ENCODE measurements around the gene MACROD2. TPM values are rescaled to one million over a fixed set of nuclear protein-coding genes. Genes with fewer than 3 reads are reported as not detected.
A peak's percentile ranks its signal among the peaks of the same experiment; 100 is the strongest.

Gene MACROD2
- polyA plus RNA-seq, 1 donor (not counting 4 experiments of a cell fraction or from before 2014, with no cell fraction given) = 0.71 TPM

GRCh38 chr20:14375416-14375985 is 380.2 kb downstream of the MACROD2 start:
- Histone ChIP-seq H2AFZ (ENCODE audit: control insufficient read depth, low read length) (no peak overlapping the region), H3K4me1 (ENCODE audit: control insufficient read depth, extremely low read depth, insufficient read depth, low read length) (no peaks in the 10 kb centered on the region), H3K79me2 (ENCODE audit: control insufficient read depth, insufficient read depth, low read length) (no peaks in the 10 kb centered on the region), H3K36me3 (ENCODE audit: control insufficient read depth in 2 of 2, extremely low read depth in 1 of 2, insufficient read depth in 2 of 2, low read length in 2 of 2) (no peaks in the 10 kb centered on the region), H3K4me3 (ENCODE audit: control insufficient read depth in 2 of 3, extremely low read depth in 1 of 3, insufficient read depth in 2 of 3, low read depth in 1 of 3, low read length in 3 of 3) (no peak overlapping the region), H3K9me3 (ENCODE audit: control insufficient read depth, low read depth, low read length) (no peaks in the 10 kb centered on the region), H3K27ac (ENCODE audit: control insufficient read depth, insufficient read depth, low read length) (no peak overlapping the region), H3K27me3 (ENCODE audit: control insufficient read depth, extremely low read depth, insufficient read depth, low read length) (no peaks in the 10 kb centered on the region), H3K9ac (ENCODE audit: control insufficient read depth, extremely low read depth, insufficient read depth, low read length) (no peak overlapping the region), H3K9me1 (ENCODE audit: control insufficient read depth, extremely low read depth, insufficient read depth, low read length) (no peaks in the 10 kb centered on the region), H3K4me2 (ENCODE audit: control insufficient read depth, extremely low read depth, insufficient read depth, low read depth, low read length) (no peak overlapping the region), H4K20me1 (ENCODE audit: control insufficient read depth, extremely low read depth, insufficient read depth, low read length) (no peaks in the 10 kb centered on the region)
- FAIRE-seq = peak; percentile 46
- dilution Hi-C loops (cut with MboI; ENCODE audit: extremely low pct_ligation_motif_present, low sequenced_read_pairs) = no loop called here
- TF ChIP-seq EZH2 (IDR thresholded peaks at IDR 0.05; ENCODE audit: low read length) = no peak
- TF ChIP-seq, protein P1, sequence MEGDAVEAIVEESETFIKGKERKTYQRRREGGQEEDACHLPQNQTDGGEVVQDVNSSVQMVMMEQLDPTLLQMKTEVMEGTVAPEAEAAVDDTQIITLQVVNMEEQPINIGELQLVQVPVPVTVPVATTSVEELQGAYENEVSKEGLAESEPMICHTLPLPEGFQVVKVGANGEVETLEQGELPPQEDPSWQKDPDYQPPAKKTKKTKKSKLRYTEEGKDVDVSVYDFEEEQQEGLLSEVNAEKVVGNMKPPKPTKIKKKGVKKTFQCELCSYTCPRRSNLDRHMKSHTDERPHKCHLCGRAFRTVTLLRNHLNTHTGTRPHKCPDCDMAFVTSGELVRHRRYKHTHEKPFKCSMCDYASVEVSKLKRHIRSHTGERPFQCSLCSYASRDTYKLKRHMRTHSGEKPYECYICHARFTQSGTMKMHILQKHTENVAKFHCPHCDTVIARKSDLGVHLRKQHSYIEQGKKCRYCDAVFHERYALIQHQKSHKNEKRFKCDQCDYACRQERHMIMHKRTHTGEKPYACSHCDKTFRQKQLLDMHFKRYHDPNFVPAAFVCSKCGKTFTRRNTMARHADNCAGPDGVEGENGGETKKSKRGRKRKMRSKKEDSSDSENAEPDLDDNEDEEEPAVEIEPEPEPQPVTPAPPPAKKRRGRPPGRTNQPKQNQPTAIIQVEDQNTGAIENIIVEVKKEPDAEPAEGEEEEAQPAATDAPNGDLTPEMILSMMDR (optimal IDR thresholded peaks at IDR 0.05 in 1 of 3, IDR thresholded peaks at IDR 0.05 in 1 of 3, conservative IDR thresholded peaks at IDR 0.05 in 1 of 3; ENCODE audit: extremely low read depth in 1 of 3, insufficient read depth in 2 of 3, low read length in 3 of 3) = no peak
- DNase-seq (ENCODE audit: low read depth, low spot score) = no peak

GRCh38 chr20:14378326-14378725 is 383.0 kb downstream of the MACROD2 start:
- no peaks in the 10 kb centered on the region for H3K4me1 ChIP-seq (ENCODE audit: control insufficient read depth, extremely low read depth, insufficient read depth, low read length)
- FAIRE-seq (no peak), DNase-seq (ENCODE audit: low read depth, low spot score) (no peak)
- no peaks in the 10 kb centered on the region for H3K27me3 ChIP-seq (ENCODE audit: control insufficient read depth, extremely low read depth, insufficient read depth, low read length)
- TF ChIP-seq, protein P1 (optimal IDR thresholded peaks at IDR 0.05 in 1 of 3, IDR thresholded peaks at IDR 0.05 in 1 of 3, conservative IDR thresholded peaks at IDR 0.05 in 1 of 3; ENCODE audit: extremely low read depth in 1 of 3, insufficient read depth in 2 of 3, low read length in 3 of 3) = no peak
- no peak for TF ChIP-seq EZH2 (IDR thresholded peaks at IDR 0.05; ENCODE audit: low read length)
- H3K4me2 ChIP-seq (ENCODE audit: control insufficient read depth, extremely low read depth, insufficient read depth, low read depth, low read length) = no peak overlapping the region
- no peaks in the 10 kb centered on the region for H3K36me3 ChIP-seq (ENCODE audit: control insufficient read depth in 2 of 2, extremely low read depth in 1 of 2, insufficient read depth in 2 of 2, low read length in 2 of 2)
- no peak overlapping the region for H3K4me3 ChIP-seq (ENCODE audit: control insufficient read depth in 2 of 3, extremely low read depth in 1 of 3, insufficient read depth in 2 of 3, low read depth in 1 of 3, low read length in 3 of 3)
- H2AFZ ChIP-seq (ENCODE audit: control insufficient read depth, low read length) = no peak overlapping the region
- H3K27ac ChIP-seq (ENCODE audit: control insufficient read depth, insufficient read depth, low read length) = no peak overlapping the region
- no peak overlapping the region for H3K9ac ChIP-seq (ENCODE audit: control insufficient read depth, extremely low read depth, insufficient read depth, low read length)
- H3K79me2 ChIP-seq (ENCODE audit: control insufficient read depth, insufficient read depth, low read length) = no peaks in the 10 kb centered on the region
- dilution Hi-C loops (cut with MboI; ENCODE audit: extremely low pct_ligation_motif_present, low sequenced_read_pairs) = no loop called here
- no peaks in the 10 kb centered on the region for H3K9me3 ChIP-seq (ENCODE audit: control insufficient read depth, low read depth, low read length)
- H3K9me1 ChIP-seq (ENCODE audit: control insufficient read depth, extremely low read depth, insufficient read depth, low read length) = no peaks in the 10 kb centered on the region
- H4K20me1 ChIP-seq (ENCODE audit: control insufficient read depth, extremely low read depth, insufficient read depth, low read length) = no peaks in the 10 kb centered on the region
